Measurements from ENCODE around the gene COMT. TPM values are rescaled to one million over a fixed set of nuclear protein-coding genes. Genes with fewer than 3 reads are reported as not detected.

COMT gene
- total and polyA plus RNA-seq, 2 of the 4 experiments (the other 2 are of a cell fraction) = 202 to 347 TPM

GRCh38 chr22:20009582-20010306 is 68.2 kb downstream of the COMT start:
- in situ Hi-C loops (cut with MboI; ENCODE audit: low sequenced_read_pairs) = loop anchor here (5.0 kb wide), 1 partner anchor 37 kb away; no protein-coding TSS in a partner anchor
- H3K27ac ChIP-seq (ENCODE audit: insufficient read depth, low read length) = no peak overlapping the region

More at GRCh38 chr22:20009582-20010306, 68.2 kb downstream of the COMT start:
- 80% methylated on average over 8 of the region's 8 CpGs; no CpG with 5 or more reads in 1 of the 2 experiments for WGBS, 2 experiments (ENCODE audit: extremely low coverage in 2 of 2, insufficient read length in 1 of 2)
- TF ChIP-seq ELK1 (IDR thresholded peaks at IDR 0.05; ENCODE audit: borderline replicate concordance, low read depth, low read length) (no peak), CTCF (conservative IDR thresholded peaks at IDR 0.05; ENCODE audit: low read depth, low read length) (no peak), USF2 (IDR thresholded peaks at IDR 0.05; ENCODE audit: low read depth, low read length) (no peak), CHD1 (IDR thresholded peaks at IDR 0.05; ENCODE audit: low read depth, low read length) (no peak), NFE2L2 (IDR thresholded peaks at IDR 0.05; ENCODE audit: low read depth, low read length) (no peak), FOS (IDR thresholded peaks at IDR 0.05; ENCODE audit: low read depth, low read length) (no peak), POLR2A (IDR thresholded peaks at IDR 0.05; ENCODE audit: low read depth, low read length) (no peak), BHLHE40 (IDR thresholded peaks at IDR 0.05; ENCODE audit: low read depth, low read length) (no peak), RFX5 (IDR thresholded peaks at IDR 0.05; ENCODE audit: low read depth, low read length) (no peak), RCOR1 (IDR thresholded peaks at IDR 0.05; ENCODE audit: insufficient replicate concordance, low read length) (no peak), RAD21 (IDR thresholded peaks at IDR 0.05; ENCODE audit: low read length) (no peak), MXI1 (IDR thresholded peaks at IDR 0.05; ENCODE audit: borderline replicate concordance, low read depth, low read length) (no peak), MAFK (IDR thresholded peaks at IDR 0.05; ENCODE audit: low read depth, low read length) (no peak), SMC3 (IDR thresholded peaks at IDR 0.05; ENCODE audit: low read depth, low read length) (no peak), CEBPB (IDR thresholded peaks at IDR 0.05; ENCODE audit: low read depth, low read length) (no peak), MAZ (IDR thresholded peaks at IDR 0.05; ENCODE audit: borderline replicate concordance, low read depth, low read length) (no peak)
- BruUV-seq (replicated peaks) = no TSS peak
- no peak overlapping the region for H2BK20ac ChIP-seq (ENCODE audit: low read depth, low read length)
- no peak overlapping the region for H2BK15ac ChIP-seq (ENCODE audit: low read depth, low read length)
- no peak overlapping the region for H4K8ac ChIP-seq (ENCODE audit: low read depth in 2 of 2, low read length in 2 of 2)
- H3K79me1 ChIP-seq (ENCODE audit: low read depth in 1 of 2, low read length in 2 of 2) = no peaks in the 10 kb centered on the region
- H2BK120ac ChIP-seq (ENCODE audit: low read depth, low read length) = no peak overlapping the region
- peaks cover 10% of the 10 kb centered on the region for H3K27me3 ChIP-seq (ENCODE audit: control insufficient read depth, insufficient read depth, low read length)
- no peak overlapping the region for H3K4me3 ChIP-seq (ENCODE audit: insufficient read depth, low read depth, low read length)
- no peak overlapping the region for H2AK5ac ChIP-seq (ENCODE audit: low read depth, low read length)
- no peak overlapping the region for H3K23ac ChIP-seq (ENCODE audit: low read depth, low read length)
- H4K20me1 ChIP-seq (ENCODE audit: insufficient read depth, low read length) = no peaks in the 10 kb centered on the region
- H3K4me2 ChIP-seq (ENCODE audit: low read depth, low read length) = no peak overlapping the region
- H3K18ac ChIP-seq (ENCODE audit: low read depth, low read length) = no peak overlapping the region
- CTCF ChIA-PET = no interaction called here
- H4K5ac ChIP-seq (ENCODE audit: low read depth, low read length) = no peak overlapping the region
- H3K9ac ChIP-seq (ENCODE audit: low read depth, low read length) = no peak overlapping the region
- H2AFZ ChIP-seq (replicated peaks; ENCODE audit: low read length, poor library complexity) = no peak overlapping the region
- H3K4ac ChIP-seq (ENCODE audit: low read depth, low read length) = no peak overlapping the region
- H3K9me3 ChIP-seq (ENCODE audit: control insufficient read depth, insufficient read depth, low read length) = no peaks in the 10 kb centered on the region
- no peak overlapping the region for H4K91ac ChIP-seq (ENCODE audit: insufficient read depth, low read depth, low read length)
- H2AK9ac ChIP-seq (replicated peaks; ENCODE audit: low read depth, low read length, poor library complexity) = no peak overlapping the region
- H3K36me3 ChIP-seq (ENCODE audit: control insufficient read depth, insufficient read depth, low read length) = no peaks in the 10 kb centered on the region
- DNase-seq (no peak), ATAC-seq (ENCODE audit: low read depth) (no peak)
- intact Hi-C loops (cut with micrococcal nuclease) = loop anchor here (5.0 kb wide), 1 partner anchor 277 kb away; no protein-coding TSS in a partner anchor
- POLR2A ChIA-PET (ENCODE audit: unreplicated experiment) = no interaction called here
- no peak overlapping the region for H2BK5ac ChIP-seq (ENCODE audit: low read depth, low read length, poor library complexity, severe bottlenecking)
- H3K56ac ChIP-seq (ENCODE audit: extremely low read depth, insufficient read depth, low read length) = no peak overlapping the region
- H3K4me1 ChIP-seq (ENCODE audit: control insufficient read depth, insufficient read depth, low read length) = no peaks in the 10 kb centered on the region
- no peaks in the 10 kb centered on the region for H3K9me1 ChIP-seq (ENCODE audit: insufficient read depth, low read length)
- no peak overlapping the region for H3K14ac ChIP-seq (replicated peaks; ENCODE audit: low read depth, low read length)
- dilution Hi-C loops (cut with HindIII; ENCODE audit: low sequenced_read_pairs, unreplicated experiment) = no loop called here
